Measurements from ENCODE around the gene SLC27A3.
A peak's percentile ranks its signal among the peaks of the same experiment; 100 is the strongest.

The SLC27A3 gene, protein sequence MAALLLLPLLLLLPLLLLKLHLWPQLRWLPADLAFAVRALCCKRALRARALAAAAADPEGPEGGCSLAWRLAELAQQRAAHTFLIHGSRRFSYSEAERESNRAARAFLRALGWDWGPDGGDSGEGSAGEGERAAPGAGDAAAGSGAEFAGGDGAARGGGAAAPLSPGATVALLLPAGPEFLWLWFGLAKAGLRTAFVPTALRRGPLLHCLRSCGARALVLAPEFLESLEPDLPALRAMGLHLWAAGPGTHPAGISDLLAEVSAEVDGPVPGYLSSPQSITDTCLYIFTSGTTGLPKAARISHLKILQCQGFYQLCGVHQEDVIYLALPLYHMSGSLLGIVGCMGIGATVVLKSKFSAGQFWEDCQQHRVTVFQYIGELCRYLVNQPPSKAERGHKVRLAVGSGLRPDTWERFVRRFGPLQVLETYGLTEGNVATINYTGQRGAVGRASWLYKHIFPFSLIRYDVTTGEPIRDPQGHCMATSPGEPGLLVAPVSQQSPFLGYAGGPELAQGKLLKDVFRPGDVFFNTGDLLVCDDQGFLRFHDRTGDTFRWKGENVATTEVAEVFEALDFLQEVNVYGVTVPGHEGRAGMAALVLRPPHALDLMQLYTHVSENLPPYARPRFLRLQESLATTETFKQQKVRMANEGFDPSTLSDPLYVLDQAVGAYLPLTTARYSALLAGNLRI

GRCh38 chr1:153774780-153775457, at the start of gene SLC27A3:
SLC27A3 (plus strand) TSS chr1:153775407; CDS start chr1:153775498, 91 bp downstream.
- peak; percentile 59 for DNase-seq

GRCh38 chr1:153727463-153728304, 47.5 kb upstream of the SLC27A3 start, which contains the start of gene INTS3:
INTS3 (plus strand) TSS chr1:153728050; CDS start chr1:153728635, 585 bp downstream.
- peak; percentile 100 for DNase-seq

DNA sequence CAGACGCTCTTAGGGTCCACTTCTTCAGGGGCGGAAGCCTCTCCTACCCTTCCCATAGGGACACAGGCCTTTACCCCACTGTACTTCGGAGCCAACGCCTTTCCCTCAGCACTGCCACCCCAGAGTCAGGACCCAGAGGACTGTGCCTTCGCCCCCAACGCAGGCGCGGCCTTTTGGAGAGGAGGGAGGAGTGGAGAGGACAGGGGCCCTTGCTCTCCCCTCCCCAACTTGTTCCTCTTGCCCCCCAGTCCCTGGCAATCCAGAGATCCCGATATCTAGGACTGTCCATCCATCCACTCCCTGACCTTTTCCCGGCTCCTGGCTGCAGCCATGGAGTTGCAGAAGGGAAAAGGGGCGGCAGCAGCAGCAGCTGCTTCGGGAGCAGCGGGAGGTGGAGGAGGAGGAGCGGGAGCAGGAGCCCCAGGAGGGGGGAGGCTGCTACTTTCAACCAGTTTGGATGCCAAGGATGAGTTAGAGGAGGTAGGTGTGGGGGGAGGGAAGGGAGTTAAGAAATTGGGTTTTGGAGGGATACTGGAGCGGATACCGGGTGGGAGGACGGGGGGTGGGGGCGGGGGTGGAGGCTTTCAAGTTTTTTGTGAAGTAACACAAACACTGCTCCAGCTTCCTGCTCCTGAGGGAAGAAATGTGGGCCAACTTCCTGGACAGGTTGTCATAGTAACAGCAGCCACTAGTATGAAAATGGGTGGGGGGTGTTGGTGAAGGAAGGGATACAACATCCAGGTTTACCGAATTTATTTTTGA, 46.7 kb upstream of the SLC27A3 start:
- DNase-seq: peak; percentile 69

- DNase-seq: no peak
Measured at GRCh38 chr1:153730468-153730988, 44.7 kb upstream of the SLC27A3 start.

DNA sequence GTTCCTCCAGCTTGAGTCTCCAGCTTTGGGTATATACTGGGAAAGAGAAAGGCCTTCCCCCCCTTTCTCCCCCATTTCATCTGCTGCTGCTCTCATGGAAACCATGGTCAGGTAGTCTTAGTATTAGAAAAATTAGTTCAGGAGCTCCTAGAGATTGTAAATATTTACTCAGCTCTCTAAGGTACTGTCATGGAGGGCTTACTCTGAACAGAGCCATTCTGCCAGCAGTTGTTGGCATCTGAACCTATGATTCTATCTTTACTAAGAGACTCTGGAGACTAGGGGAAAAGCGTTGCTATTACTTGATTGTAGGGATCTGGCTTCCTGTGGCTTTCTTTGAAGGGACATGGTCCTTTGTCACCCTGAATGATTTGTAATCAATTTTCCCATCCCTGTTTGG, 41.2 kb upstream of the SLC27A3 start:
- no peak for DNase-seq

- no peak for DNase-seq
Measured at GRCh38 chr1:153734396-153735089, 40.7 kb upstream of the SLC27A3 start.

GRCh38 chr1:153735090-153735420, 40.2 kb upstream of the SLC27A3 start:
- no peak for DNase-seq

DNA sequence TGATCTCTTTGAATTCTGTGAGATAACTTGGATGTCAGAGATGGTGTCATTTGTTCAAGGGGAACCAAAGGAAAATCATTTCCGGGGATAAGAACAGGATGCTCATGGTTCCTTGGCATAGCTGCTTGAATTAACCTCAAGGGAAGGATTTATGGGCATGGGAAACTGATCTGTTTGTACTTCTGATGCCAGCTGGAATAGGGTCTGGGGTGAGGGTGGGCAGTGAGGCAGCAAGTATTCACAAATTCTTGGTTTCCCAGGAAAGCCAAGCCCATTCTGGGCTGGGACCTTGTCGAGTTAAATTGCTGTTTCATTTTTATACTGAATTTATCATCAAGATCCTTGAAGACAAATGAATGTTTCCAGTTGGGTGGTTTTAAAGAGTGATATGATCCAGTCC, 33.2 kb upstream of the SLC27A3 start:
- no peak for DNase-seq

DNA sequence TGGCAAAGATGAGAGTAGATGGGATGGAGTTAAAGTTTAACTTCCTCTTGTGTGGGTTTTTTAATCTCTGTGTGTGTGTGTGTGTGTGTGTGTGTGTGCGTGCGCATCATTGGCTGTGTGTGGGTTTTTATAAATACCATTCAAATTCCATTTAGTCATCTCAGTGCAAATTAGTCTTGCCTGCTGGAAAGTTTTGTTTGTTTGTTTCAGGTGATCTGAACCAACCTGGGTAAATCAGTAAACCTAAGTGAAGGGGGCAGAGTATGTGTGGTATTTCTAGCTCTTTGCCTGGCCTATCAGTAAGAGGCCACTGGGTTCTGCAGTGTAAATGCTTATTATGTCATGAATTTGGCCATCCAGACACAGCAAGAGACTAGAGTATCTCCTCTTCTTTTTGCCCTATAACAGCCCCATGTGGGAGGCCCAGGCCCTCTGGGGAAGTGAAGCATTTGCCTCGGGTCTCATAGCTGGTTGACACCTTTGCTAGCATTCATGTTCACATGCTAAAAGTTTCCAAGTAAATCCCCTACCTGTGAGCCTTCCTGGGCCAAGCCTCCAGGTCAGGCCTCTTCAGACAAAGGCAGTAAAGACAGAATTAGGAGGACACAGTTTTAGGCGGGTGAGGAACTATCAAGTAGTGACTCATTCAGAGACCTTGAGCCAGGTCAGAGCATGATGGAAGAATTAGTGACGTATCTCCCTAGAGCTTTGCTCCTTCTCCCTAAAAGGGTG, 32.6 kb upstream of the SLC27A3 start:
- peak; percentile 57 for DNase-seq

GRCh38 chr1:153745417-153745816, 29.8 kb upstream of the SLC27A3 start:
- no peak for DNase-seq

DNA sequence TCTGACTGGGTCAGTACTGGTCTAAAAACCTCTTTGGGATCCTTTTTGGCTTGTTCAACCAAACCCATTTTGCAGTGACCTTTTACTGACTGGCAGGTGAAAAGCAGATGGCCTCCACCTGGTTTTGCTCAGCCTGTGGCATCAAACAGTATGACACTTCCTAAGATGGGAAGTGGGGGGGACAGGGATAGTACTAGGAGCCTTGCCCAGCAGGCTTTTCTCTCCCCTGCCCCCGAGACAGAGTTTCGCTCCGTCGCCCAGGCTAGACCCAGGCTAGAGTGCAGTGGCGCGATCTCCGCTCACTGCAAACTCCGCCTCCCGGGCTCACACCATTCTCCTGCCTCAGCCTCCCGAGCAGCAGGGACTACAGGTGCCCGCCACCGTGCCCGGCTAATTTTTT, 29.0 kb upstream of the SLC27A3 start:
- DNase-seq: no peak

GRCh38 chr1:153748903-153749302, 26.3 kb upstream of the SLC27A3 start:
- no peak for DNase-seq

GRCh38 chr1:153749408-153750005, 25.7 kb upstream of the SLC27A3 start:
- peak; percentile 72 for DNase-seq

GRCh38 chr1:153750026-153750995, 24.9 kb upstream of the SLC27A3 start:
- no peak for DNase-seq

GRCh38 chr1:153752072-153752471, 23.1 kb upstream of the SLC27A3 start:
- DNase-seq: no peak

- no peak for DNase-seq
Measured at GRCh38 chr1:153752571-153753195, 22.5 kb upstream of the SLC27A3 start.

DNA sequence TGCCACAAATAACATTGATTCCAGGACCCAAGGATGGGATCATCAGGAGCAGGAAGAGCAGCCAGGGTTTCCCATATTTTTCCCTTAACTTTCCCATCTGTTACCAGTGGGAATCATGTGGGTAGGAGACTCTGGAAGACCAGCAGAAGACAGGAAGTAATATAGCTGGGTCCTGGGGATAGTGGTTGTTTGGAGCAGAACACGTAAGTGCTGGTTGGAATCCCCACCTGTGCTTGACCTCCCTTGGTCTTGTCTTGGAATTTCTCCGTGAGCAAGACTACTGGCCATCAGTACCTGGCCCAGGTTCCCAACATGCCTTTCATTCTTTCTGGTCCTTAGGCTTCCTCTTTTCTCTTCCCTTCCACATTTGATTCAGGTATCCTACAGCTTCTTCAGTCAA, 20.9 kb upstream of the SLC27A3 start:
- DNase-seq: no peak

- no peak for DNase-seq
Measured at GRCh38 chr1:153760440-153760839, 14.8 kb upstream of the SLC27A3 start.

Measured in fibroblast of skin of right biceps (primary cell).